Mammary microvascular endothelial cell (primary cell): ENCODE measurements around the gene RAC3. TPM values are rescaled to one million over a fixed set of nuclear protein-coding genes. Genes with fewer than 3 reads are reported as not detected.

ENCODE experiments used
- total RNA-seq: library from RNA; depleted of rRNA; stranded (reverse); fragments of >200 nt; gene quantifications from 2 replicates; pipeline ENCODE4 v1.2.3, GENCODE V29; 2015

Gene RAC3
- total RNA-seq, result 15.5 and 16.5 TPM in 2 replicates

DNA sequence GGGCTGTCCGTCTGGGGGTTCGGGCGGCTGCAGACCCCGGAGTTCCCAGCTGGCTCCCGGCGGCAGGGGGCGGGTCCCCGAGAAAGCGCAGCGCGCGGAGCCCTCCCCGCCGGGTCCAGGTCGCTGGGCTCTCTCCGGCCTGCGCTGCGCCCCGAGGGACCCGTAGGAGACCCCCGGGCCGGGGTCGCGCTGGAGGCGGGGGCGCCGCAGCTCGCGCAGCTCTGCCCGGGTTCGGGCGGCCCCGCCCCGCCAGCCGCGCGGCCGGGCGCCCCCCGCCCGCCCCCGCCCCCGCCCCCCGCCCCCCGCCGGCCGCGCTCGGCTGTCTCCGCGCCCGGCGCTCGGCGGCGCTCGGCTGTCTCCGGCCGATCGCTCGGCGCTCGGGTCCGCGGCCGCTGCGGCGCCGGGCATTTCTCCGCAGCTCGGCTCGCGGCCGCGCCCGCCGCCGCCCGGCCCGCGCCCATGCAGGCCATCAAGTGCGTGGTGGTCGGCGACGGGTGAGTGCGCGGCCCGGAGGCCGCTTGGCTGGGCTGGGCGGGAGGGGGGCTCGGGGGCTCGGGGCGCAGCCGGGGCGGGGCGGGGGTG is at the start of gene RAC3:
Gene RAC3 (plus strand): TSS at position 376 of the 582 bp plus-strand sequence. CDS start 84 bp downstream, at position 460.

DNA sequence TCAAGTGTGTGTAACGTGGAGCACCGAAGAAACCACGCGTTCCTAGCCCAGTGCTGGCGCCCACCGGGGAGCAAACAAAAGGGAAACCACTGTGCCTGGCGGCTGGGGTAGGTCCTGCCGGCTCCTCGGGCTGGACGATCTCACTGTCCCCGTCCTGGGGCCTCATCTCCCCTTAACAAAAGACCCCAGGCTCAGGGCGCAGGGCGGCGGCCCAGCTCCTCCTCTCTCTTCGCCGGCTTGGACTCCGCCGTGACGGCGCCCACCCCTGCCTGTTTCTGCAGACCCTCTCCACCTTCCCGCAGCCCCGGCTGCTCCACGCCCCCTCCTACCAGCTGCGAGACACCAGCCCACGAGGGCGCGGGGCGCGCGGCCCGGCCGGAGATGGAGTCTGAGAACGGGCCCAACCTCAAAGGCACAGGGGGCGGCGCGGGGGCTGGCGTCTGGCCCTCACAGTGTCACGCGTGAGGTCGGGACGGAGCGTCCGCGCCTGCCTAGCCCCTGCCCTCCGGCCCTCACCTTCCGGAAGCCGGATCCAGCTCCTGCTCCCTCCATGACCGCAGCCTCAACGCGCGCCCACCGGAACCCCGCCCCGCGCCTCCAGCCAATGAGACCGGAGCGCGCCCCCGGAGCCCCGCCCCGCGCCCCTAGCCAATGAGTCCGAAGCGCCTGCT is 9.0 kb upstream of the RAC3 start, which contains the start of gene CENPX:
Gene CENPX (minus strand): TSS at position 569 of the 671 bp plus-strand sequence. CDS start 17 bp downstream, at position 552.

DNA sequence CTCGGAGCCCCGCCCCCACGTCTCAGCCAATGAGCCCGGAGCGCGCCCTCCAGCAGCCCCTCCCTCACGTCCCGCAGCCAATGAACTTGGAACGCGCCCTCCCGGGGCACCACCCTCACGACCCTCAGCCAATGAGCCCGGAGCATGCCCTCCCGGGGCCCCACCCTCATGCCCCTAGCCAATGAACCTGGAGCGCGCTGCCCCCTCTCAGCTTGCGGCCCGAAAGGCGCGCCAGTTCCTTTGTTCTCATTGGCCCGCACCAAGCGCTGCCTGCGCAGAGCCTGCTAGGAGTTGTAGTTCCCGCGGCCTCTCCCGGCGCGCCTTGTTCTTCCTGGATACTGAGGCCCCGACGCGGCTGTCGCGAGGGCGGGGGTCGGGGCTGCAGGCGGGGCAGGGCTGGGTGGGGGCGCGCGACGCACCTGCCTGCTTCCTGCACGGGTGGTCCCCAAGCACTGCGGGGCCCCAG is 8.5 kb upstream of the RAC3 start, which contains the start of gene LRRC45:
Gene LRRC45 (plus strand): TSS at position 325 of the 466 bp plus-strand sequence. CDS start 339 bp downstream, outside the sequence.

GRCh38 chr17:82037092-82037888 is 5.8 kb downstream of the RAC3 start, which contains the start of gene DCXR:
DCXR (minus strand) TSS chr17:82037697; CDS start chr17:82037682, 15 bp downstream.

GRCh38 chr17:82051776-82052637 is 20.5 kb downstream of the RAC3 start, which contains the start of the genes GPS1 and RFNG:
GPS1 (plus strand) TSS chr17:82051898; CDS start chr17:82051932, 34 bp downstream.
RFNG (minus strand) TSS chr17:82051811; CDS start chr17:82051766, 45 bp downstream.

GRCh38 chr17:82065638-82066303 is 34.3 kb downstream of the RAC3 start, which contains the start of gene DUS1L:
DUS1L (minus strand) TSS chr17:82065804; CDS start chr17:82065059, 745 bp downstream.

Other genes starting within 250 kb of the RAC3 start
- not detected in 2 replicates for gene GCGR, start 227.5 kb upstream of the RAC3 start, total RNA-seq
- 88.9 and 104 TPM in 2 replicates for gene MCRIP1, start 198.4 kb upstream of the RAC3 start, total RNA-seq
- gene PPP1R27, start 196.6 kb upstream of the RAC3 start, total RNA-seq, result not detected in 2 replicates
- 1,689 and 1,862 TPM in 2 replicates for gene P4HB, start 171.1 kb upstream of the RAC3 start, total RNA-seq
- gene ARHGDIA, start 160.3 kb upstream of the RAC3 start, total RNA-seq, result 405 and 442 TPM in 2 replicates
- gene ALYREF, start 140.1 kb upstream of the RAC3 start, total RNA-seq, result 270 and 274 TPM in 2 replicates
- 259 and 262 TPM in 2 replicates for gene ANAPC11, start 140.0 kb upstream of the RAC3 start, total RNA-seq
- 0.54 and 1.3 TPM in 2 replicates for gene NPB, start 129.4 kb upstream of the RAC3 start, total RNA-seq
- 51.8 and 57.0 TPM in 2 replicates for gene PCYT2, start 120.3 kb upstream of the RAC3 start, total RNA-seq
- gene SIRT7, start 113.5 kb upstream of the RAC3 start, total RNA-seq, result 15.3 and 18.3 TPM in 2 replicates
- 22.3 and 23.3 TPM in 2 replicates for gene MAFG, start 103.9 kb upstream of the RAC3 start, total RNA-seq
- gene PYCR1, start 94.4 kb upstream of the RAC3 start, total RNA-seq, result 52.5 and 73.9 TPM in 2 replicates
- gene MYADML2, start 84.4 kb upstream of the RAC3 start, total RNA-seq, result not detected in 2 replicates
- gene NOTUM, start 70.5 kb upstream of the RAC3 start, total RNA-seq, result not detected in 2 replicates
- 20.9 and 21.3 TPM in 2 replicates for gene ASPSCR1, start 54.0 kb upstream of the RAC3 start, total RNA-seq
- 130 TPM in 2 replicates for gene CENPX, start 8.8 kb upstream of the RAC3 start, total RNA-seq
- 25.1 and 29.3 TPM in 2 replicates for gene LRRC45, start 8.4 kb upstream of the RAC3 start, total RNA-seq
- gene DCXR, start 6.0 kb downstream of the RAC3 start, total RNA-seq, result 114 and 147 TPM in 2 replicates
- 28.5 and 30.8 TPM in 2 replicates for gene RFNG, start 20.1 kb downstream of the RAC3 start, total RNA-seq
- 116 and 127 TPM in 2 replicates for gene GPS1, start 20.2 kb downstream of the RAC3 start, total RNA-seq
- 81.1 and 101 TPM in 2 replicates for gene DUS1L, start 34.1 kb downstream of the RAC3 start, total RNA-seq
- 169 and 174 TPM in 2 replicates for gene FASN, start 66.6 kb downstream of the RAC3 start, total RNA-seq
- gene CCDC57, start 181.2 kb downstream of the RAC3 start, total RNA-seq, result 4.6 and 7.7 TPM in 2 replicates
- 154 and 189 TPM in 2 replicates for gene SLC16A3, start 197.4 kb downstream of the RAC3 start, total RNA-seq
- 34.9 and 35.2 TPM in 2 replicates for gene CSNK1D, start 242.0 kb downstream of the RAC3 start, total RNA-seq